Islet of Langerhans (tissue), 1 donor: ENCODE data around the gene KASH5.
A peak's percentile ranks its signal among the peaks of the same experiment; 100 is the strongest.
"Not testable (repeated sequence)": the region's sequence is repeated elsewhere in the genome, so short reads cannot be mapped to it uniquely, and the experiment has no call there.

ENCODE experiments used
- FAIRE-seq: peaks from one replicate; lab custom pipeline; 2011; peaks lifted over from hg19 to GRCh38; lab: Jason Lieb, UNC

Gene KASH5

GRCh38 chr19:49362048-49362928 is 25.8 kb upstream of the KASH5 start, which contains the start of gene TEAD2:
Gene TEAD2, minus strand, starts transcription at chr19:49362416. Its CDS starts 2,341 bp downstream, at chr19:49360075.
- no peak for FAIRE-seq

DNA sequence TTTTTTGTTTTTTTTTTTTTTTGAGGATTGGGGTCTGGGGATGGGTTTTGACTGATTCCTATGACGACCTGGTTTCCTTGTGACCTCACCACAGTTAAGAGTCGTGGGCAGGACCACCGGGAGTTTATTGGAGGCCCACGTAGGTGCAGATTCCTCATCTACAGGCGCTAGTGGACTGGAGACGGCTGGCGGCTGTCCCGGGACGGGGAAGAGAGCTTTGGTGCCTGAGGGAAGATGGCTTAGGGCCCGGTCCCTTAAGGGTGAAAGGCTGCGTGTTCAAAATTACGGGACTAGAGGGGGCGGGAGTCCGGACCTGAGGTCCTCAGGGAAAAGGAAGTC is 25.2 kb upstream of the KASH5 start:
- FAIRE-seq: no peak

GRCh38 chr19:49363268-49364082 is 24.6 kb upstream of the KASH5 start, which contains the start of gene DKKL1:
Gene DKKL1, plus strand, starts transcription at chr19:49363877. Its CDS starts 122 bp downstream, at chr19:49363999.
- FAIRE-seq: no peak

- FAIRE-seq: no peak
Measured at GRCh38 chr19:49364083-49364737, 23.8 kb upstream of the KASH5 start.

DNA sequence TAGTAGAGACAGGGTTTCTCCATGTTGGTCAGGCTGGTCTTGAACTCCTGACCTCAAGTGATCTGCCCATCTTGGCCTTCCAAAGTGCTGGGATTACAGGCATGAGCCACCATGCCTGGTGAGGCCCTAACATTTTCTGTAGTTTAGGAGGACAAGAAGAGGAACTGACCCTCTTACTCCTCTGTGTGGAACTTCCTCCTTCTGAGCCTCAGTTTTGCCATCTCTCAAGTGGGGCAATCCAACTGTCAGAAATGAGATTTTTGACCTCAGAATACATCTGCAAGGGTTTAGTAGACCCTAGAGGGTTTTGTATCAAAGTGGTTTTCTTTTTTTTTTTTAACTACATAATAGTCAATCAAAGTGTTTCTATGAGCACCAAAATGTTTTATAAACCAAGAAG is 21.9 kb upstream of the KASH5 start:
- FAIRE-seq: no peak

GRCh38 chr19:49368711-49369358 is 19.2 kb upstream of the KASH5 start:
- peak; percentile 13 for FAIRE-seq

DNA sequence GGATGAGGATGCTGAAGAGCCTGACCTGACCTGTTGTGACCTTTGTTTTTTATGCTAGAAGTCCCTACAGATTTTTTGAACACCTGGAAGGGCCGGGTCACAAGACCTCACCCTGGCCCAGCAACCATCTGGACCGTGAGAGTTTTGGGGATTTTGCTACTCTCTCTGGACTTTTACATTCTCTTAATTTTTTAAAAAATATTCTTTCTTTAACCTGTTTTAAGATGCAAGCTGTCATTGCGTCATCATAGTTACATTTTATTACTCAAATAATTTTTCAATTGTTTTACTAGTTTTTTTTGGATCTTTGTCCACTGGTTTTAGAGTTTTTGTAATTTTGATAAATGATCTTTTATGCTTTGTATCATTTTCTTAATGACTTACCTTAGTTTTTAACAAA is 16.9 kb upstream of the KASH5 start:
- no peak for FAIRE-seq

GRCh38 chr19:49373174-49373573 is 14.9 kb upstream of the KASH5 start:
- not testable (repeated sequence) for FAIRE-seq

GRCh38 chr19:49374665-49375434 is 13.2 kb upstream of the KASH5 start:
- FAIRE-seq: no peak

DNA sequence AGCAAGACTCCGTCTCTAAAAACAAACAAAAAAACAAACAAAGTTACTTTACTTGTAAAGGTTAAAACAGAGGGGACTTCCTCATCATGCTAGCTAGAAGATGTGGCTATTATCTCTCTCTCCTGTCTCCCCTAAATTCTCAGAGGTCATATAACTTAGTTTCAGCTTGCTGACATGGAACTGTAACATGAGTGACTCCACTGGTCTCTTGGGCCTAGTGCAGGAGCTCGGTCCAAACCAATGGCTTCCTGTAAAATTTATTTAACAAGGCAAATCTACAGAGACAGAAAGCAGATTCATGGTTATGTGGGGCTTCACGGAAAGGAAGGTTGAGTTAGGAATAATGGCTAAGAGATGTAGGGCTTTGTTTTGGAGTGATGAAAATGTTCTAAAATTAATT is 9.5 kb upstream of the KASH5 start:
- no peak for FAIRE-seq

- no peak for FAIRE-seq
Measured at GRCh38 chr19:49380391-49380790, 7.7 kb upstream of the KASH5 start.

DNA sequence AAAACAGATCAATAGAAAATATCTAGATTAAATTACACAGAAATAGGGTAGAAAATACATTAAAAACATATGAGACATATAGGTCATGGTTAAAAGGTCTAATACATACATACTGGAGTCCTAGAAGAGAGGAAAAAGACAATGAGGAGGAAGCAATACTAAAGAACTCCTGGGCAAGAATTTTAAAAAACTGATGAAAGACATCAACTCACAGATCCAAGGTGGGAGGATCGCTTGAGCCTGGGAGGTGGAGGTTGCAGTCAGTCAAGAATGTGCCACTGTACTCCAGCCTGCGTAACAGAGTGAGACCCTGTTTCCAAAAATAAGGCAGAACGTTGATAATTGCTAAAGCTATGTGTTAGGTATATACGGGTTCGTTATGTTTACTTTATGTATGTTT is 5.4 kb upstream of the KASH5 start:
- no peak for FAIRE-seq

DNA sequence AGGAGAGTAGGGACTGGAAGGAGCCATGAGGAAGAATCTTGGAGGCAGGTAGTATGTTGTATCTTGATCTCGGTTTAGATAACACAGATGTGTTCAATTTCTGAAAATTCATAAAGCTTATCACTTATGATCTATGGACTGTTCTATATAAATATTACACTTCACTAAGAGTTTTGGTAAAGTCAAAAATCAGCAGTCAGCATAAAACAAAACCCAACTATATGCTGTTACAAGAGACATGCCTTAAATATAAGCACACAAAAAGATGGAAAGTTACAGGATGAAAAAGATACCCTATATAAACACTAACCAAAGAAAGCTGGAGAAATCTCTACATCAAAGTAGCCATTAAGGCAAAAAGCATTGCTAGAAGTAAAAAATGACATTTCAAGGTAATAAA is 4.5 kb upstream of the KASH5 start:
- no peak for FAIRE-seq

- no peak for FAIRE-seq
Measured at GRCh38 chr19:49389406-49389805, 1.4 kb downstream of the KASH5 start.

DNA sequence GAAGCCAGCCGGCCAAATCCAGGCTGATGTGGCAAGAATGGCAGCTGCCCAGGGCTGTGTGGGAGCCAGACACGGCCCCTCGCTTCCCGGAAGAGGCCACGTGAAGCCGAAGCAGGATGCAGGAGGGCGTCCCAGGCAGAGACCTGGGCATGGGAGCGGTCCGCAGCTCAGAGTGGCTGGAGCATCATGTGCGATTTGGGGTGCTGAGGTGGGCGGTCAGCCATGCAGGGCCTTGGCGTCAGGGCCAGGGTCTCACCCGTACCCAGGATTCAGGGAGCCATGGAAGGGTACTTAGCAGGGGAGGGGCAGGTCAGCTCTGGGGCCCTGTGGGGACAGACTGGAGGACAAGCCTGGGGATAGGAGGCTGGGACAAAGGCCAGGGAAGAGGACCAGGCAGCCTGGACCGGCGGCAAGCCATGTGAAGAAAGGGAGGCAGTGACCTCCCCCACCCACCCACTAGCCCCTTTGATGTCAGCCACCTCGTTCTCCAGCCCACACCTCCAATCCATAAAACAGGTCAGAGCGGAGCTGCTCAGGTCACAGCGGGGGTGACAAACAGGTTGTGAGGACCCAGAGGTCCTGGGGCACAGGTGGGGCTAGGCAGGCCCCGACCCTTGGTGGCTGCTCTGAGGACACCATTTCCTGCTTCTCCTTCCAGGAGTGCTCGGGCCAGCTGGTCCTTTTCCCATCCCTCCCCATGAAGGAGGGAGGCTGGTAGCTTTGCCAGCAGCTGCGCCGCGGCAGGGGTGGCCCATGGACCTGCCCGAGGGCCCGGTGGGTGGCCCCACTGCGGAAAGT is 2.3 kb downstream of the KASH5 start:
- no peak for FAIRE-seq

DNA sequence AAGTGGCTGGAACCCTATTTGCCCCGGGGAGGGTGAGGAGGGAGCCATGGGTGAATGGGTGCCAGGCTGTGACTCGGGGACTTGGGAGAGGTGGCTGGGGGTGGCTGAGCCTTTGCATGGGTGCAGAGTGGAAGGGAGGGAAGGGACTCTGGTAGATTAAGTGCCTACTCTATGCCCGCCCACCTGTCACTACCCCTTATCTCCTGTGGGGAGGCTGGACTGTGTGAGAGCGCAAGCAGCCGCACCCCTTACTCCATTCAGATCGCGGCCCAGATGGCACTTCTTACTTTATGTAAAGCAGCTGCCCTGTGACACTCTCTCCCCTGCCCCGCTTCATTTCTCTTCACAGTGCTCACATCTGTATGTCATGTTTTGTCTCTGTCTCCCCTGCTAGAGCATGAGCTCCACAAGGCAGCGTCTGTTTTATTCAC is 2.9 kb downstream of the KASH5 start:
- no peak for FAIRE-seq

GRCh38 chr19:49391581-49392399 is 3.7 kb downstream of the KASH5 start:
- no peak for FAIRE-seq

GRCh38 chr19:49393881-49394280 is 5.8 kb downstream of the KASH5 start:
- FAIRE-seq: no peak

- no peak for FAIRE-seq
Measured at GRCh38 chr19:49395581-49396407, 7.7 kb downstream of the KASH5 start.
